SK-N-SH treated with all-trans-retinoic acid at 6 μM for 48 hours (cell line): ENCODE measurements around the gene SLC38A7.

Experiments
- ARNTL ChIP-seq: fragments of 450-650 bp; formaldehyde crosslinking; IDR thresholded peaks from 2 replicates; pipeline ENCODE4 v1.5.0; 2020; ENCODE audit warnings: low read depth, mild to moderate bottlenecking, moderate library complexity, borderline replicate concordance
- CSDC2 ChIP-seq: fragments of 250-450 bp; sonication (Bioruptor Pico); IDR thresholded peaks from 2 replicates; pipeline ENCODE4 v1.5.0; 2020; ENCODE audit warnings: mild to moderate bottlenecking, moderate library complexity
- PATZ1 ChIP-seq: fragments of 250-450 bp; sonication (Bioruptor Pico); IDR thresholded peaks from 2 replicates; pipeline ENCODE4 v1.8.0; 2020; ENCODE audit warnings: mild to moderate bottlenecking, moderate library complexity, borderline replicate concordance
- RARB ChIP-seq: fragments of 250-450 bp; sonication (Bioruptor Pico); IDR thresholded peaks from 2 replicates; pipeline ENCODE4 v1.8.0; 2021; ENCODE audit warnings: mild to moderate bottlenecking, moderate library complexity
- TOX ChIP-seq: fragments of 250-450 bp; sonication (Bioruptor Pico); IDR thresholded peaks from 2 replicates; pipeline ENCODE4 v1.8.0; 2021; ENCODE audit warnings: mild to moderate bottlenecking, moderate library complexity, borderline replicate concordance

- TF ChIP-seq TOX (CRISPR knock-in tag), result no peak
- TF ChIP-seq ARNTL (CRISPR knock-in tag), result no peak
- no peak for TF ChIP-seq PATZ1
- no peak for TF ChIP-seq RARB
- no peak for TF ChIP-seq CSDC2 (CRISPR knock-in tag)
These were observed 37.5 kb downstream of the SLC38A7 start for GRCh38 chr16:58647107-58647506.
